Measurements from ENCODE around the gene ZDHHC24.

The ZDHHC24 gene, protein sequence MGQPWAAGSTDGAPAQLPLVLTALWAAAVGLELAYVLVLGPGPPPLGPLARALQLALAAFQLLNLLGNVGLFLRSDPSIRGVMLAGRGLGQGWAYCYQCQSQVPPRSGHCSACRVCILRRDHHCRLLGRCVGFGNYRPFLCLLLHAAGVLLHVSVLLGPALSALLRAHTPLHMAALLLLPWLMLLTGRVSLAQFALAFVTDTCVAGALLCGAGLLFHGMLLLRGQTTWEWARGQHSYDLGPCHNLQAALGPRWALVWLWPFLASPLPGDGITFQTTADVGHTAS

DNA sequence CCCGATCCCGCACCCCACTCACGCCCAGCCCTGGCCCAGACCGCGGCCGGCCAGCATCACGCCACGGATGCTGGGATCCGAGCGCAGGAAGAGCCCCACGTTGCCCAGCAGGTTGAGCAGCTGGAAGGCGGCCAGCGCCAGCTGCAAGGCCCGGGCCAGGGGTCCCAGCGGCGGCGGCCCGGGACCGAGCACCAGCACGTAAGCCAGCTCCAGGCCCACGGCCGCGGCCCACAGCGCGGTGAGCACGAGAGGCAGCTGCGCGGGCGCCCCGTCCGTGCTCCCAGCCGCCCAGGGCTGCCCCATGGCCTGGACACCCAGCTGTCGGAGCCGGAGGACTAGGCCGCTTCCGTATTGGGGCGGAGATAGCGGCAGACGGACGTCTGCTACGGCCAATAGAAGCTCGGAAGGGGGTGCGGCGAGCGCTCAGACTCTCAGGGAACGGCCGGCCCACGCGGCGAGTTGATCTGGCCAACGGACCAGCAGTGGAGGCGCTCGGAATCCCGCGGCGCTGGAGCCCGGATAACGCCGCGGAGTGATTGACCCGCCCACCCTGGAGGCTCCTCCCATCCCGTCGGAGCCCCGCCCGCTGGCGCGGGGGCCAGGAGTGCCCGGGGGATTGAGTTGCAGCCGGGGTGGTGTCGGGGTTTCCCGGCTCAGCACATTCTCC is at the start of gene ZDHHC24:
Gene ZDHHC24, minus strand, starts transcription at position 348 of the 667 bp plus-strand sequence. Its CDS starts 45 bp downstream, at position 303.
- peak within 1 kb of the TSS; percentile 75 for H3K27ac ChIP-seq (ENCODE audit: low read depth, low read length, poor library complexity, severe bottlenecking)
- no peaks in the 10 kb centered on the region for H3K9me3 ChIP-seq (ENCODE audit: low read length)
- TF ChIP-seq EZH2 (IDR thresholded peaks at IDR 0.05; ENCODE audit: borderline replicate concordance, low read length): no peak
- TF ChIP-seq, protein P1, sequence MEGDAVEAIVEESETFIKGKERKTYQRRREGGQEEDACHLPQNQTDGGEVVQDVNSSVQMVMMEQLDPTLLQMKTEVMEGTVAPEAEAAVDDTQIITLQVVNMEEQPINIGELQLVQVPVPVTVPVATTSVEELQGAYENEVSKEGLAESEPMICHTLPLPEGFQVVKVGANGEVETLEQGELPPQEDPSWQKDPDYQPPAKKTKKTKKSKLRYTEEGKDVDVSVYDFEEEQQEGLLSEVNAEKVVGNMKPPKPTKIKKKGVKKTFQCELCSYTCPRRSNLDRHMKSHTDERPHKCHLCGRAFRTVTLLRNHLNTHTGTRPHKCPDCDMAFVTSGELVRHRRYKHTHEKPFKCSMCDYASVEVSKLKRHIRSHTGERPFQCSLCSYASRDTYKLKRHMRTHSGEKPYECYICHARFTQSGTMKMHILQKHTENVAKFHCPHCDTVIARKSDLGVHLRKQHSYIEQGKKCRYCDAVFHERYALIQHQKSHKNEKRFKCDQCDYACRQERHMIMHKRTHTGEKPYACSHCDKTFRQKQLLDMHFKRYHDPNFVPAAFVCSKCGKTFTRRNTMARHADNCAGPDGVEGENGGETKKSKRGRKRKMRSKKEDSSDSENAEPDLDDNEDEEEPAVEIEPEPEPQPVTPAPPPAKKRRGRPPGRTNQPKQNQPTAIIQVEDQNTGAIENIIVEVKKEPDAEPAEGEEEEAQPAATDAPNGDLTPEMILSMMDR (IDR thresholded peaks at IDR 0.05; ENCODE audit: low read length): no peak
- peak within 1 kb of the TSS; percentile 79 for H3K9ac ChIP-seq (ENCODE audit: low read length)
- H3K4me3 ChIP-seq (ENCODE audit: low read depth, low read length, poor library complexity, severe bottlenecking): peak within 1 kb of the TSS; percentile 89
- no peaks in the 10 kb centered on the region for H3K79me2 ChIP-seq (ENCODE audit: insufficient read depth, low read length)
- peak within 1 kb of the TSS; percentile 91 for H3K4me2 ChIP-seq (ENCODE audit: low read length)
- H3K27me3 ChIP-seq (ENCODE audit: insufficient read depth, low read length): 0 out of 2 replicates have a peak, but pooled peaks cover 3% of the 10 kb centered on the region
- no peaks in the 10 kb centered on the region for H3K9me2 ChIP-seq (ENCODE audit: low read depth, low read length)
- H3K4me1 ChIP-seq (ENCODE audit: insufficient read depth, low read length, severe bottlenecking): peaks cover 33% of the 10 kb centered on the region
- peaks cover 4% of the 10 kb centered on the region; the same call in 1 of the 2 replicates for H3K36me3 ChIP-seq (ENCODE audit: insufficient read depth, low read length)
- H4K20me1 ChIP-seq (ENCODE audit: insufficient read depth, low read length): no peaks in the 10 kb centered on the region
- peak within 1 kb of the TSS; percentile 82 for H2AFZ ChIP-seq (ENCODE audit: low read length)
- H3F3A ChIP-seq (ENCODE audit: insufficient read depth, low read length): no peaks in the 10 kb centered on the region

DNA sequence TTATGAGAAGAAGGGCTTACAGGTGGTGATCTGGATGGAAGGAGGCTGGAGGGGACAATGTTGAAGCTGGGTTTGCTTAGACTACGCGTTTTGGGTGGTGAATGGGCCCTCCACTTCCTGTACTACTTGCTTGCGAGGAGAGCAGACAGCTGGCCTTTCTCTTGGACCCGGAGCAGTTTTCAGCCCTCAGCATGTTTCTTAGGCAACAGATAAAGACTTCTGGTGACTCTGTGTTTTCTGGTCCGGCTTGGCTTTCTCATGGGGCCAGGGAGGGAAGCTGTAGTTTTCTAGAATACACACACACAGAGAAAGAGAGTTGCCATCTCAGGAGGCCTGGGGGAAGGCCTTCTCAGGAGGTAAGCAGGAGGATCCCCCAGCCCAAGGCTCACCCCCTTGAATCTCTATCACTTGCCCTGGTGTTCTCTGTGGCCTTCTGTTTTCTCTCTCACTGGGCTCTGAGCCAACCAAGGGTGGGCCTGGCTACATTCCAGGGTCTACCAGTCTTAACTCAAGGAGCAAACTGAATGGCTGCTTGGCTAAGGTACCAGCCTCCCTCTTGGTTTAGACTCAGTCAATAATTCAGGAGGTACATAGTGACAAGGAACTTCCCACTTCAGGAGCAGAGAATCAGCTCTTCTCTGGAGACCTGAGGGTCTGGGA is 49.5 kb upstream of the ZDHHC24 start:
- Histone ChIP-seq H3K79me2 (ENCODE audit: insufficient read depth, low read length) (no peaks in the 10 kb centered on the region), H3K9me3 (ENCODE audit: low read length) (no peaks in the 10 kb centered on the region), H3K36me3 (ENCODE audit: insufficient read depth, low read length) (peaks cover 6% of the 10 kb centered on the region), H3K9ac (ENCODE audit: low read length) (peak overlapping the region; percentile 32; the same call in 1 of the 2 replicates), H3K4me3 (ENCODE audit: low read depth, low read length, poor library complexity, severe bottlenecking) (peak overlapping the region; percentile 35), H3K4me1 (ENCODE audit: insufficient read depth, low read length, severe bottlenecking) (peaks cover 35% of the 10 kb centered on the region), H3F3A (ENCODE audit: insufficient read depth, low read length) (no peaks in the 10 kb centered on the region), H2AFZ (ENCODE audit: low read length) (no peak overlapping the region), H3K9me2 (ENCODE audit: low read depth, low read length) (no peaks in the 10 kb centered on the region), H3K27me3 (ENCODE audit: insufficient read depth, low read length) (peaks cover under 1% of the 10 kb centered on the region; the same call in 1 of the 2 replicates), H4K20me1 (ENCODE audit: insufficient read depth, low read length) (no peaks in the 10 kb centered on the region), H3K4me2 (ENCODE audit: low read length) (peak overlapping the region; percentile 47), H3K27ac (ENCODE audit: low read depth, low read length, poor library complexity, severe bottlenecking) (peak overlapping the region; percentile 51)
- TF ChIP-seq EZH2 (IDR thresholded peaks at IDR 0.05; ENCODE audit: borderline replicate concordance, low read length): no peak
- TF ChIP-seq, protein P1 (IDR thresholded peaks at IDR 0.05; ENCODE audit: low read length): no peak

DNA sequence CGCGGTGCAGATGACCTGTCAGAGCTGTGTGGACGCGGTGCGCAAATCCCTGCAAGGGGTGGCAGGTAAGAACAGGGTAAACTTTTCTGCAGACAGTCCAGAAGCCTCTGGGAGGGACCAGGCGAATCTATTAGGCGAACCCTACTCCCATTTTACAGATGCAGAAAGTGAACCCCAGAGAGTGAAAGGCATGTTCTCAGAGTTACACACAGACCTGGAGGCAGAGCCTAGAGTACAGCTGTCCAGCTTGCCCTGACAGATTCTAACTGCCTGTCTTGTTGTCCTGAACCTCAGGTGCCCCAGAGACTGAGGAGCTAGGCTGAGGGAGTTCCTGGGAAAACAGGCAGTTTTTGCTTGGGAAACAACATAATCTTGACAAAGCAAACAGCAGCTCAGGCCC is 47.8 kb upstream of the ZDHHC24 start:
- Histone ChIP-seq H3K27me3 (ENCODE audit: insufficient read depth, low read length) (peaks cover 4% of the 10 kb centered on the region; the same call in 1 of the 2 replicates), H3F3A (ENCODE audit: insufficient read depth, low read length) (no peaks in the 10 kb centered on the region), H3K36me3 (ENCODE audit: insufficient read depth, low read length) (no peaks in the 10 kb centered on the region; the same call in 1 of the 2 replicates), H3K9ac (ENCODE audit: low read length) (peak overlapping the region; percentile 79), H3K4me2 (ENCODE audit: low read length) (peak overlapping the region; percentile 93), H3K9me2 (ENCODE audit: low read depth, low read length) (no peaks in the 10 kb centered on the region), H3K27ac (ENCODE audit: low read depth, low read length, poor library complexity, severe bottlenecking) (no peak overlapping the region), H3K4me1 (ENCODE audit: insufficient read depth, low read length, severe bottlenecking) (peaks cover 35% of the 10 kb centered on the region), H3K79me2 (ENCODE audit: insufficient read depth, low read length) (no peaks in the 10 kb centered on the region), H3K4me3 (ENCODE audit: low read depth, low read length, poor library complexity, severe bottlenecking) (peak overlapping the region; percentile 71), H3K9me3 (ENCODE audit: low read length) (no peaks in the 10 kb centered on the region), H2AFZ (ENCODE audit: low read length) (no peak overlapping the region), H4K20me1 (ENCODE audit: insufficient read depth, low read length) (no peaks in the 10 kb centered on the region)
- TF ChIP-seq EZH2 (IDR thresholded peaks at IDR 0.05; ENCODE audit: borderline replicate concordance, low read length): no peak
- TF ChIP-seq, protein P1 (IDR thresholded peaks at IDR 0.05; ENCODE audit: low read length): no peak
